ENCODE measurements around the gene IMMP2L. TPM values are rescaled to one million over a fixed set of nuclear protein-coding genes. Genes with fewer than 3 reads are reported as not detected.

IMMP2L gene
- total and polyA plus RNA-seq, 3 experiments from 2014 or later, result 13.7 to 23.5 (median 18.0) TPM

GRCh38 chr7:110894111-110894510 is 668.2 kb downstream of the IMMP2L start:
- H3K27ac Mint-ChIP-seq, result no peak overlapping the region
- CTCF ChIA-PET, result no interaction called here
- peaks cover 0 to 7% (median 2%) of the 10 kb centered on the region in 3 donors for H3K36me3 Mint-ChIP-seq
- H3K27me3 Mint-ChIP-seq, result no peaks in the 10 kb centered on the region
- Histone ChIP-seq H3K27ac (ENCODE audit: low read depth, low read length) (no peak overlapping the region), H3K9me3 (ENCODE audit: low read length) (no peaks in the 10 kb centered on the region), H3K4me1 (ENCODE audit: insufficient read depth, low read length) (no peaks in the 10 kb centered on the region), H3K27me3 (ENCODE audit: insufficient read depth, low read length, poor library complexity, severe bottlenecking) (no peaks in the 10 kb centered on the region), H3K36me3 (ENCODE audit: insufficient read depth, low read length) (no peaks in the 10 kb centered on the region), H3K4me3 (ENCODE audit: low read length) (no peak overlapping the region)
- no peak for DNase-seq
- POLR2A ChIA-PET, result no interaction called here
- peaks cover 0 to 13% (median 8%) of the 10 kb centered on the region in 5 donors for H3K9me3 Mint-ChIP-seq
- H3K4me1 Mint-ChIP-seq, result no peaks in the 10 kb centered on the region
- no peak overlapping the region for H3K4me3 Mint-ChIP-seq

- H3K9me3 ChIP-seq (ENCODE audit: low read length), result no peaks in the 10 kb centered on the region
- no peaks in the 10 kb centered on the region for H3K27me3 ChIP-seq (ENCODE audit: insufficient read depth, low read length, poor library complexity, severe bottlenecking)
- Mint-ChIP-seq H3K27ac (no peak overlapping the region), H3K9me3 (peaks cover 0 to 5% (median 4%) of the 10 kb centered on the region in 5 donors), H3K27me3 (no peaks in the 10 kb centered on the region), H3K36me3 (peaks cover 0 to 2% (median 0%) of the 10 kb centered on the region in 3 donors), H3K4me3 (no peak overlapping the region), H3K4me1 (no peaks in the 10 kb centered on the region)
- no peak overlapping the region for H3K27ac ChIP-seq (ENCODE audit: low read depth, low read length)
- ChIA-PET CTCF (no interaction called here), POLR2A (no interaction called here)
- DNase-seq, result no peak
- no peaks in the 10 kb centered on the region for H3K4me1 ChIP-seq (ENCODE audit: insufficient read depth, low read length)
- no peak overlapping the region for H3K4me3 ChIP-seq (ENCODE audit: low read length)
- no peaks in the 10 kb centered on the region for H3K36me3 ChIP-seq (ENCODE audit: insufficient read depth, low read length)
These were observed 671.1 kb downstream of the IMMP2L start for GRCh38 chr7:110891197-110891596.

- POLR2A ChIA-PET, result no interaction called here
- Histone ChIP-seq H3K4me1 (ENCODE audit: insufficient read depth, low read length) (no peaks in the 10 kb centered on the region), H3K27me3 (ENCODE audit: insufficient read depth, low read length, poor library complexity, severe bottlenecking) (no peaks in the 10 kb centered on the region), H3K27ac (ENCODE audit: low read depth, low read length) (no peak overlapping the region), H3K4me3 (ENCODE audit: low read length) (no peak overlapping the region), H3K36me3 (ENCODE audit: insufficient read depth, low read length) (no peaks in the 10 kb centered on the region), H3K9me3 (ENCODE audit: low read length) (no peaks in the 10 kb centered on the region)
- H3K9me3 Mint-ChIP-seq, result peaks cover 0 to 4% (median 3%) of the 10 kb centered on the region in 5 donors
- no peak overlapping the region for H3K27ac Mint-ChIP-seq
- no peak for DNase-seq
- no peaks in the 10 kb centered on the region for H3K4me1 Mint-ChIP-seq
- H3K36me3 Mint-ChIP-seq, result peaks cover 0 to 2% (median 0%) of the 10 kb centered on the region in 3 donors
- CTCF ChIA-PET, result no interaction called here
- no peak overlapping the region for H3K4me3 Mint-ChIP-seq
- no peaks in the 10 kb centered on the region for H3K27me3 Mint-ChIP-seq
These were observed 672.2 kb downstream of the IMMP2L start for GRCh38 chr7:110890101-110890500.

GRCh38 chr7:110889335-110889734 is 673.0 kb downstream of the IMMP2L start:
- H3K9me3 Mint-ChIP-seq, result no peaks in the 10 kb centered on the region

GRCh38 chr7:110888641-110889040 is 673.7 kb downstream of the IMMP2L start:
- H3K36me3 ChIP-seq (ENCODE audit: insufficient read depth, low read length), result no peaks in the 10 kb centered on the region
- no peaks in the 10 kb centered on the region for H3K27me3 Mint-ChIP-seq
- no peak overlapping the region for H3K4me3 Mint-ChIP-seq
- H3K27ac Mint-ChIP-seq, result no peak overlapping the region
- H3K9me3 Mint-ChIP-seq, result no peaks in the 10 kb centered on the region
- POLR2A ChIA-PET, result no interaction called here
- DNase-seq, result no peak
- no peaks in the 10 kb centered on the region for H3K4me1 Mint-ChIP-seq
- H3K4me1 ChIP-seq (ENCODE audit: insufficient read depth, low read length), result no peaks in the 10 kb centered on the region
- CTCF ChIA-PET, result no interaction called here
- no peak overlapping the region for H3K27ac ChIP-seq (ENCODE audit: low read depth, low read length)
- no peaks in the 10 kb centered on the region for H3K27me3 ChIP-seq (ENCODE audit: insufficient read depth, low read length, poor library complexity, severe bottlenecking)
- peaks cover 0 to 2% (median 0%) of the 10 kb centered on the region in 3 donors for H3K36me3 Mint-ChIP-seq
- H3K4me3 ChIP-seq (ENCODE audit: low read length), result no peak overlapping the region
- no peaks in the 10 kb centered on the region for H3K9me3 ChIP-seq (ENCODE audit: low read length)

More at GRCh38 chr7:110889335-110889734, 673.0 kb downstream of the IMMP2L start:
- no peaks in the 10 kb centered on the region for H3K4me1 Mint-ChIP-seq
- no peak overlapping the region for H3K27ac ChIP-seq (ENCODE audit: low read depth, low read length)
- H3K27me3 Mint-ChIP-seq, result no peaks in the 10 kb centered on the region
- ChIA-PET POLR2A (no interaction called here), CTCF (no interaction called here)
- H3K27me3 ChIP-seq (ENCODE audit: insufficient read depth, low read length, poor library complexity, severe bottlenecking), result no peaks in the 10 kb centered on the region
- H3K4me3 ChIP-seq (ENCODE audit: low read length), result no peak overlapping the region
- no peak overlapping the region for H3K4me3 Mint-ChIP-seq
- no peaks in the 10 kb centered on the region for H3K4me1 ChIP-seq (ENCODE audit: insufficient read depth, low read length)
- no peaks in the 10 kb centered on the region for H3K36me3 ChIP-seq (ENCODE audit: insufficient read depth, low read length)
- H3K9me3 ChIP-seq (ENCODE audit: low read length), result no peaks in the 10 kb centered on the region
- H3K36me3 Mint-ChIP-seq, result peaks cover 0 to 2% (median 0%) of the 10 kb centered on the region in 3 donors
- H3K27ac Mint-ChIP-seq, result no peak overlapping the region
- DNase-seq, result no peak

- H3K27me3 ChIP-seq (ENCODE audit: insufficient read depth, low read length, poor library complexity, severe bottlenecking), result no peaks in the 10 kb centered on the region
- H3K4me1 ChIP-seq (ENCODE audit: insufficient read depth, low read length), result no peaks in the 10 kb centered on the region
- no peak overlapping the region for H3K27ac ChIP-seq (ENCODE audit: low read depth, low read length)
- H3K36me3 Mint-ChIP-seq, result no peaks in the 10 kb centered on the region
- DNase-seq, result no peak
- H3K9me3 ChIP-seq (ENCODE audit: low read length), result no peaks in the 10 kb centered on the region
- peaks cover 0 to 7% (median 0%) of the 10 kb centered on the region in 3 donors for H3K4me1 Mint-ChIP-seq
- H3K4me3 Mint-ChIP-seq, result no peak overlapping the region
- ChIA-PET CTCF (no interaction called here), POLR2A (no interaction called here)
- no peaks in the 10 kb centered on the region for H3K36me3 ChIP-seq (ENCODE audit: insufficient read depth, low read length)
- no peak overlapping the region for H3K27ac Mint-ChIP-seq
- H3K27me3 Mint-ChIP-seq, result no peaks in the 10 kb centered on the region
- no peak overlapping the region for H3K4me3 ChIP-seq (ENCODE audit: low read length)
- H3K9me3 Mint-ChIP-seq, result no peaks in the 10 kb centered on the region
These were observed 676.8 kb downstream of the IMMP2L start for GRCh38 chr7:110885474-110885873.

GRCh38 chr7:110881721-110882120 is 680.6 kb downstream of the IMMP2L start:
- no peaks in the 10 kb centered on the region for H3K27me3 ChIP-seq (ENCODE audit: insufficient read depth, low read length, poor library complexity, severe bottlenecking)
- DNase-seq, result no peak
- no peaks in the 10 kb centered on the region for H3K36me3 ChIP-seq (ENCODE audit: insufficient read depth, low read length)
- Mint-ChIP-seq H3K4me1 (peaks cover 0 to 7% (median 0%) of the 10 kb centered on the region in 3 donors), H3K27ac (peak overlapping the region in 1 of 8 donors; percentile 24), H3K9me3 (no peaks in the 10 kb centered on the region), H3K36me3 (peaks cover 0 to 2% (median 0%) of the 10 kb centered on the region in 3 donors), H3K27me3 (no peaks in the 10 kb centered on the region), H3K4me3 (no peak overlapping the region)
- no peak overlapping the region for H3K4me3 ChIP-seq (ENCODE audit: low read length)
- CTCF ChIA-PET, result no interaction called here
- POLR2A ChIA-PET, result no interaction called here
- H3K4me1 ChIP-seq (ENCODE audit: insufficient read depth, low read length), result no peaks in the 10 kb centered on the region
- no peak overlapping the region for H3K27ac ChIP-seq (ENCODE audit: low read depth, low read length)
- no peaks in the 10 kb centered on the region for H3K9me3 ChIP-seq (ENCODE audit: low read length)

- CTCF ChIA-PET, result no interaction called here
- Histone ChIP-seq H3K4me1 (ENCODE audit: insufficient read depth, low read length) (no peaks in the 10 kb centered on the region), H3K27ac (ENCODE audit: low read depth, low read length) (no peak overlapping the region), H3K36me3 (ENCODE audit: insufficient read depth, low read length) (no peaks in the 10 kb centered on the region), H3K4me3 (ENCODE audit: low read length) (no peak overlapping the region), H3K27me3 (ENCODE audit: insufficient read depth, low read length, poor library complexity, severe bottlenecking) (no peaks in the 10 kb centered on the region), H3K9me3 (ENCODE audit: low read length) (no peaks in the 10 kb centered on the region)
- no peak for DNase-seq
- H3K27me3 Mint-ChIP-seq, result no peaks in the 10 kb centered on the region
- peaks cover 0 to 2% (median 0%) of the 10 kb centered on the region in 3 donors for H3K36me3 Mint-ChIP-seq
- no peak overlapping the region for H3K27ac Mint-ChIP-seq
- peaks cover 0 to 7% (median 0%) of the 10 kb centered on the region in 3 donors for H3K4me1 Mint-ChIP-seq
- POLR2A ChIA-PET, result no interaction called here
- no peak overlapping the region for H3K4me3 Mint-ChIP-seq
- H3K9me3 Mint-ChIP-seq, result no peaks in the 10 kb centered on the region
These were observed 681.3 kb downstream of the IMMP2L start for GRCh38 chr7:110880971-110881370.

GRCh38 chr7:110877016-110877415 is 685.3 kb downstream of the IMMP2L start:
- CTCF ChIA-PET, result no interaction called here
- no peaks in the 10 kb centered on the region for H3K9me3 Mint-ChIP-seq

More at GRCh38 chr7:110877016-110877415, 685.3 kb downstream of the IMMP2L start:
- H3K9me3 ChIP-seq (ENCODE audit: low read length), result no peaks in the 10 kb centered on the region
- H3K4me1 Mint-ChIP-seq, result peaks cover 0 to 6% (median 0%) of the 10 kb centered on the region in 3 donors
- H3K4me3 ChIP-seq (ENCODE audit: low read length), result no peak overlapping the region
- no peak overlapping the region for H3K27ac ChIP-seq (ENCODE audit: low read depth, low read length)
- POLR2A ChIA-PET, result no interaction called here
- no peaks in the 10 kb centered on the region for H3K4me1 ChIP-seq (ENCODE audit: insufficient read depth, low read length)
- H3K27ac Mint-ChIP-seq, result no peak overlapping the region
- no peaks in the 10 kb centered on the region for H3K27me3 ChIP-seq (ENCODE audit: insufficient read depth, low read length, poor library complexity, severe bottlenecking)
- DNase-seq, result no peak
- no peaks in the 10 kb centered on the region for H3K36me3 ChIP-seq (ENCODE audit: insufficient read depth, low read length)
- no peak overlapping the region for H3K4me3 Mint-ChIP-seq
- H3K36me3 Mint-ChIP-seq, result peaks cover 0 to 2% (median 0%) of the 10 kb centered on the region in 3 donors
- H3K27me3 Mint-ChIP-seq, result no peaks in the 10 kb centered on the region
